Measurements from ENCODE around the gene NUB1.

Gene NUB1

DNA sequence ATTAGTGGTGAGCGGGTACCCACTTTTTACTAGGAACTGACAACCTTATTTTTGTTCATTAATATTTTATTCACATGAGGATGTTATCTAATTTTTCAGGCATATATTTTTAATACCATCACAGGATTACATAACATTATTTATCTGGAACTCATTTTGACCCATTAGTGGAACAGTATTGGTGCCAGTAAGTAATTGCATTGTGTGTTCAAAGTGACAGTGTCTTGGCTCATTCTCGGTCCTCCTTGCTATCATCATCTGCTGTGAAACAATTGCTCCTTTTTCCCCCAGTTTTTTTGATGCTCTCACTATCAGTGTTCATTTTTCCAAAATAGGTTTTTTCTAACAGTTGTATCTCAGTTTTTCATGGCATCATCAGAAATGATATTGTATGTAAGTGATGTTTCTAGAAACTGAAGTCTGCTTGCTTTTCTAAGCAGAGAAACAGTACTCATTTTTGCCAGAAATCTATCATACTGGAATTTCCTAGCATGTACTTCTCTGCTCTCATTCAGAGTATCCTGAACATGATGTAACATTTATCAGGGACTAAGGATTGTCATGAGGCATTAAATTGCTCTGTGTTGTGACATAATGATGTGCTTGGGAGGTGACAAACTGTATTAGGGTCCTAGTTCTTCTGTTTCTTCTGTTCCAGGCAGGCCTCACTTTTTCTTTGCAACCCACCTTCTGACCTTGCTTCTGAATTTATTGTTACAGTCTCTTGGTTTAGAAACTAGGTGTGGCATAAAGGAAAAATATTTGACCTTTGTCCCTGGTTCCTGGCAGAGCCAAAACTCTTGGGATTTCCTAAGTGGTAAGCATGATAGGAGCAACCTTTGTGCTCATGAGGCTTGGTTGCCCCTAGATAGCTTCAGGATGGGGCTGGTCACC, 4.2 kb downstream of the NUB1 start:
- no peak for DNase-seq

DNA sequence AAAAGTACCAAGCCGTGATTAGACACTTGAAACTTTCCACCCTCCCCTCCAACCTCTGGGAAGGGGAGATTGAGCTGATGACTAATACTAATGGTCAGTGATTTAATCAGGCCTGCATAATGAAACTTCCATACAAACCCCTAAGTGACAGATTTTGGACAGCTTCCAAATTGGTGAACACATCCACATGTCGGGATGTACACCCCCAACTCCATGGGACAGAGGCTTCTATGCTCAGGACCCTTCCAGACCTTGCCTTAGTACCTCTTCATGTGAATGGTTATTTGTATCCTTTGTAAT, 4.8 kb downstream of the NUB1 start:
- no peak for DNase-seq

DNA sequence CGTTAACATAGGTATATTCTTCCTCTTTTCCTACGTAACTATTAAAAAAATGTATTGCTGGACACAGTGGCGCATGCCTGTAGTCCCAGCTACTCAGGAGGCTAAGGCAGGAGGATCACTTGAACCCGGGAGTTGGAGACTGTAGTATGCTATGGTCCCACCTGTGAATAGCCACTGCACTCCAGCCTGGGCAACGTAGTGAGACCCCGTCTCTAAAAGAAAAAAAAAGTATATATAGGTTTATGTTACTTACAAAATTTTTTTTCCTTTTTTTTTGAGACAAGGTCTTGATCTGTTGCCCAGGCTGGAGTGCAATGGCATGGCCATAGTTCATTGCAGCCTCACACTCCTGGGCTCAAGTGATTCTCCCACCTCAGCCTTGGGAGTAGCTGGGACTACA, 5.6 kb downstream of the NUB1 start:
- DNase-seq = no peak

DNA sequence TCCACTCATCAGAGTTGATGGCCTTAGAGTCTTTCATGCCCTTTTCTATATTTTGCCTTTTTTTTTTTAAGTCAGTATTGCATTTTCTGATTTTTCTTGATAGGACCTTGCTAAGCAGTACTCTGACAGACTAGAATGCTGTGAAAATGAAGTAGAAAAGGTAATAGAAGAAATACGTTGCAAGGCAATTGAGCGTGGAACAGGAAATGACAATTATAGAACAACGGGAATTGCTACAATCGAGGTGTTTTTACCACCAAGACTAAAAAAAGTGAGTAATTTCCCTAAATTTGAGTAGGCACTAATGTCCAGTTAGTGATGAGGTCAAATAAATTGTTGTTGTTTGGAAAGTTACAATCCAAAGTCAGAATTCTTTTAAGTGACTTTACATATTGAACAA, 7.4 kb downstream of the NUB1 start:
- no peak for DNase-seq

DNA sequence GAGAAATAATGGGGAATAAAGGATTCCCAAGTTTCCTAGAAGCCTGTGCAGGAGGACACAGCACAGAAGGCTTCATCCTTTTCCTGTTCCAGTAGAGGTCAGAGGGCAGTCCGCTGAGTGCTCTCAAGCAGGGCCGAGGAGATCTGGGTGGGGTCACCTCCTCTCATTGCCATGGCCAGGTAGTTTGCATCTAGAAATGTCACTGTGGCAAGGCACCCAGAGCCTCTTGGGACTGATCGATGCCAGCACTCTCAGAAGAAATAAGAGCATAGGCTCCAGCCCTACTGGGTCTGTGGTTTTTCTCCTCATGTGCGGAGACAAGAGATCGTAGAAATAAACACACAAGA, 7.9 kb downstream of the NUB1 start:
- no peak for DNase-seq

DNA sequence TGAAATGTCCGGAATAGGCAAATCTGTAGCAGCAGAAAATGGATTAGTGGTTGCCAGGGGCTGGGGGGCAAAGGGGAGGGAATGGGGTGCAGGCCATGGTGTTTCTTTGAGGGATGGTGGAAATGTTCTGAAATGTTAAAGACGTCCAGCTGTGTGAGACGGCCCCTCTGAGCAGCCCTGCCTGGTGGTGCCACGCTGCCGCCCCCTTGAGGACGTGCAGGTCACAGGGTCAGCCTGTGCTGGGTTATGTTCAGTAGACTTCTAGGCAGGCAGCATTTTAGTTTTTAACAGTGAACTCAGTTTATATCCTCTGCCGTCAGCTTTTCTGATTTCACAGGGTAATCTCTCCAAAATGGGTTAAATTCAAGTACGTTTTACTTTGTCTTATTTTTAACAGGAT, 9.4 kb downstream of the NUB1 start:
- DNase-seq = no peak

DNA sequence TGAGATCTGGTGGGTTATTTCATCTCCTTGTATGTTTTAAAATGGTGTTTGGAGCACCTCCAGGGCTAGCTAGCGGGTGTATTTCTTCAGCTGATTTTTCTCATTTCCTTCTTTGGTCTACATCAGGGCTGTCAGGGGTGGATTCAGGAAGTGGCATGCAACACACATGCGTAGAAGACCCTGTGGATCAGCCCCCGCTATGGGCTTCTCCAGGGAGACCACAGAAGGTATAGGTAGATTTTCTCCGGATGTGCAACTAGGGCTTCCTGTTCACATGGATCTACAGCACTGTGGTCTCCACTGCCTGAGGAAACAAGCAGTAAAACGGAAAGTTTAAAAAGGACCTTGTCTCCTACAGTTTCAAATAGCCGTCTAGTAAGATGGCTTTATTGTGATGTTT, 10.4 kb downstream of the NUB1 start:
- no peak for DNase-seq

DNA sequence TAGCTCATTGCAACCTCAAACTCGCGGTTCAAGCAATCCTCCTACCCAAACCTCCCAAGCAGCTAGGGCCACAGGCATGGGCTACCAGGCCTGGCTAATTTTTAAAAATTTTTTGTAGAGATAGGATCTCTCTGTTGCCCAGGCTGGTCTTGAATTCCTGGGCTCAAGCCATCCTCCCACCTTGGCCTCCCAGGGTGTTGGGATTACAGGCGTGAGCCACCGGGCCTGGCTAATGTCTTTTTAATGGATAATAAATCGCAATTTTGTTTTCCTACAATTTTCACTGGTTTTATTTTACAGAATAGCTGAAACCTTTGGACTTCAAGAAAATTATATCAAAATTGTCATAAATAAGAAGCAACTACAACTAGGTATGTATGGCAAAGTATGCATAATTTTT, 10.9 kb downstream of the NUB1 start:
- no peak for DNase-seq

DNA sequence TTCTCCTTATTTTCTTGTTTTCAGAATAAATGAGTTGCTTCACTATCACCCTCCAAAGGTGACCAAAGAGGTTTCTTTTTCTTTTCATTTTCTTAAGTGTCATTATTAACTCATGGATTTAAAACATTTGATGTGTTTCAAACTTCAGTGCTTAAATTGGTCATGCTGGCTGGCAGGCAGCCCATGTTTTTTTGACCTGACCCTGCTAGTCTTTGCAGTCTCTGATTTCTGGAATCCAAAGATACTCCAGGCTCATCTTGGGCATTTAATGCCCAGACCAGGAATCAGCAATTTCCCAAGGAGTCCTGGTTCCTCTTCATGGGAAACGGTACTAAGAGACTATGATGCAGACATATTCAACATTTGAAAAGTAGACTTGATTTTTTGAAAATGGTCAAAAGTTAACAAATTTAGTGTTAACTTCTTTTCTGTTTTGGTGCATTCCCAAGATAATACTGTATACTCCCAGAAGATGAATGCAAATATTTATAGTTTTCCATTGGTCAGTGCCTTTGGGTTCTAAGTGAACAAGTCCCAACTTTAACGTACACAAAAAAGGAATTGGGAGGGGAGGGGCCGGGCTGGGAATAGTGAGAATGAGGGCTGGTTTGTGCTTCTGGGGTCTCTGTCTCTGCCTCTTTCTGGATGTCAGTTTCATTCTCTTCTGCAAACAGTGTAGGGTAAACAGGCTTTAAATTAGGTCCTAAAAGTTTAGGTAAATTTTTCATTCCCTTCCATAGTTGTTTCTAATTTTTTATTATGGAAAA, 19.8 kb downstream of the NUB1 start:
- no peak for DNase-seq

DNA sequence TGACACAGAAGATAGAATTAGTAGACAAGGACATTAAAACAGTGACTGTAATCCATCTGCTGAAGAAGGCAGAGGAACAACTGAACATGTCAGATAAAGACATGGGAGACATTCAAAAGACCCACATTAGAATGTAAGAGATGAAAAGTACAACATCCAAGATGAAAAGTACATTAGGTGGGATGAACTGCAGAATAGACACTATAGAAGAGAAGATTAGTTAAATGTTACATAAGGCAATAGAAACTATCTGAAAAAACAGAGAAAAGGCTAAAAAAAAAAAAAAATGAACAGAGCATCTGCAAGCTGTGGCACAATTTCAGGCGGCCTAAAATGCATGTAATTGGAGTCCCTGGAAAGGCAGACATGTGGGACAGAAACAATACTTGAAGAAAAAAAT, 21.6 kb downstream of the NUB1 start:
- DNase-seq = no peak

DNA sequence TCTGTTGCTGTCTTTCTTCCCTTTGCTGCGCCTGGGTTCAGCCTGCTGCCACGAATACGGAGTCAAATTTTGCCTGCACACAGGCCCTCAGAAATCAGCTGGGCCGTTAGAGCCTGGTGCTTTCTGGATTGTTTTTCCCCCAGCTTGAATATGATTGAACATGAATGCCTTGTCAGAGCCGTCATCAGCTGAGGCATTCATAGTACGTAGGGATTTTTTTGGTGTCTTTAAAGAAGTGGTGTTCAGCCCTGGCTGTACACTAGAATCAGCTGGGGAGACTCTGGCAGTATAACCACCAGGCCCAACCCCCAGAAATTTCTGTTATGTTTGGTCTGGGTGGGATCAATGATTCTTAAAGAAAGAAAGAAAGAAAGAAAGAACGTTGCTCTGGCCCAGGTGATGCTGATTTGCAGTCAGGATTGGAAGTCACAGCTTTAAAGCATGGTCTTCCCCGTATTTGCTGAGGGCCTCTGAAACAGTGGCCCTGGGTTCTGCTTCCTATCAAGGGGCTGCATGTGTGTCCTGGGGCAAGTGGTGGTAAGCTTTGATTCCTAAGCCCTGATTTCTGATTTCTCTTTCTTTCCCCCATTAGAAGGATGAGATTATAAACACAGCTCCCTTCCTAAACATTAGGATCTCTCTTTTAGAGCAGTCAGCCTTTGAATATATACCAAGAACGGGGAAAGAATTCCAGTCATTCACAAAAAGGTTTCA, 24.7 kb downstream of the NUB1 start:
- DNase-seq = no peak

DNA sequence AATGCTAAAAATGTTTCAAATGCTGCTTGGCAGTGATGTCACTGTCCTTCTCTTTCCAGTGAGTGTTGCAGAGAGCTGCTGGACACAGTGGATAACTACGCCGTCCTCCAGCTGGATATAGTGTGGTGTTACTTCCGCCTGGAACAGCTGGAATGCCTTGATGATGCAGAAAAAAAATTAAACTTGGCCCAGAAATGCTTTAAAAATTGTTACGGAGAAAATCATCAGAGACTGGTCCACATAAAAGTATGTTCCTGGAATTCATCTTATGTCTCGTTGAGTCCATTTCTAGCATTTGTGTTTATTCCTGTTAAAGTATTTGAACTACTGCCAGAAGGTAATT, 25.2 kb downstream of the NUB1 start:
- no peak for DNase-seq

DNA sequence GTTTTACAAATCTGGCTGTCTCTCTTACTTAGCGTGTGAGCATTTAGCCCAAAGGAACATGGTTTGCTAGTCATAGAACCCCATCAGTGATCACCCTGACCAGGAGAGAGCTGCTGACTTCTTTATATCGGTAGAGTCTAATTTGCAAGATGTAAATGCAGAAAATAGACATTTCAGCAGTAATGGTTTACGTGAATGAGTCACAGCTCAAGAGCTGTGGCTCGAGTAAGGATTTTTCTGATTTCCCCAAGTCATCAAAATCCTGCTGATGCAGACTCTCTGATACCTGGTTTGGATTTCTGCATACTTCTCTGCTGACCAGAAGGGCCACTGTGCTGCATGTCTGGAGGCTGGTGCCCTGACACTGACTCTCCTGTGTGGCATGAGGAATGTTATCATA, 25.7 kb downstream of the NUB1 start:
- DNase-seq = no peak

DNA sequence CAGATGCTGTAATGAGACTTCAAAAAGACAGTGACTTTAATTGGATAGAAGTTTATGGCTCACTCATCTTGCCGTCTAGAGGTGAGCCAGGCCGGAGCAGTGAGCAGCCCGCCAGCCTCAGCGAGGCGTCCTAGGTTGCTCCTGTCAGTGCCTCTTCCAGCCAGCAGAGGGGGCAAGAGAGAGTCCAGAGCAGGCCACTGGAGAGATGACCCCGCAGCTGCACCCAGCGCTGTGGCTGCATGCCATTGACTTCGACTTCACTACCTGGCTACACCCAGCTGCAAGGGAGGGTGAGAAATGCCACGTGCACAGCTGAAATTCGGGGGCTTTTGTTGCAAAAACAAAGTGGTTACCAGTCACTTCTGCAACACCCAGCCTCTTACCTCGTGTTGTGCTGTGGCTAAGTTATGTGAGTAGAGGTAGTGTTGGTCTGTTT, 26.5 kb downstream of the NUB1 start:
- no peak for DNase-seq

DNA sequence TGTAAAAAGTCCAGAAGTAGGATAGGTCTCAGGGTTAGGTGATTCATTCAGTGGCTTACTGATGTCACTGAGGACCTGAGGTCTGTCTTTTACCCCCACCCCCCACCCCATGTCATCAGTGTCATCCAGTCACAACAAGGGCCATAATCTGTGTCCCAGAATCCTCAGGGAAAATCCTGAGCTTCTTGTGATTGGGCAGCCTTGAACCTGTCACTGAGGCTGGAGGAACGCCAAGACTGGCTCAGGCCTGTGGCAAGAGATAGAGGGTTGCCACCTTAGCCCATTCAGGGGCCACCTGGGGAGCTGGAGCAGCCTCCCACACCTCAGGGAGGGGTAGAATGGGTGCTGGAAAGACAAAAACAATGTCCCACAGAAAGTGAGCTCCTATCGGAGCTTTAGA, 29.7 kb downstream of the NUB1 start:
- no peak for DNase-seq

DNA sequence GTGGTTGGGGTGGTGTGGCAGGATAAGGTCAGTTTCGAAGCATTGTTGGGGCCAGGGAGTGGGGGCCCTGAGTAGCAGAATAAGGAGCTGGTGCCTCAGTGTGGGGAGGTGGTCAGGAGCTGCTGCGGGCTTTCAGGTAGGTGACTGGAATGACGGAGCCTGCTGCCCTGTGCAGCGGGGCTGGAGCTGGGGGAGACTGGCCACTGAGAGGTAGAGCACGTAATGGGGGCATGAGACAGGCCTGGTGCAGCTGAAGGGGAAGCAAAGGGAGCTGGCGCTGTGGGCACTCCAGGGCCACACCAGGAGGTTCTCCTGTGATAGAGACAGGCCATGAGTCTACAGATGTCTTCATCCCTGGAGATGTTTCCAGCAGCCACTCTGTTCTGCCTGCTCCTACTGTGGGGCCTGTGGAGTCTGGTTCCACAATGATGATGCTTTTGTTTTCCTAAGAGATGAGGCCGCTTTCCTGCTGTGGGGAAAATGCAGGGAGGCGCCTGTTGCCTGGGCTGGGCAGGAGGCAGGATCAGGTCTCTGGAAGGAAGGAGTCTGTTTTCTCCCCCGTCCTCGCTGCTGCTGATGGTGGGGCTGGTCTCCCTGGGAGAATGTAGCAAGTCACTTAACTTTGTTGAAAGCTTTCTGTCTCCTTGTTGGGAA, 31.1 kb downstream of the NUB1 start:
- DNase-seq = no peak

DNA sequence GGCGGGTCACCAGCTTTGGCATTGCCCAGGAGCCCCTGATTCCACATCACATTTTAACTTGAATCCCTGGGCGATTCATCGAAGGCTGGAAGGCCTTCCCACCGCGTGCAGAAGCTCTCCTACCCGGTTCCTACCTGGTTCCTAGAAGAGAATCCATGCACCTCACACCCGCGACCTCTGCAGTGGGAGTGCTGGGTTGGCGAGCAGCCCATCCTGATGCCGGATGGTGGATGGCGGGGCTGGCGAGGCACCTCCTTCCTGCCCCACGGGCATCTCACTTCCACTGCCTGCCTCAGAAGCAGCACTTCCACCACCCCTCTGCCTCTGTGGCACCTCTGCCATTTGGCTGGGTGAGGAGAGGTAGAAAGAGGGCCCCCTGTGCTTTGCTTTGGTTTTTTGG, 32.0 kb downstream of the NUB1 start:
- no peak for DNase-seq

DNA sequence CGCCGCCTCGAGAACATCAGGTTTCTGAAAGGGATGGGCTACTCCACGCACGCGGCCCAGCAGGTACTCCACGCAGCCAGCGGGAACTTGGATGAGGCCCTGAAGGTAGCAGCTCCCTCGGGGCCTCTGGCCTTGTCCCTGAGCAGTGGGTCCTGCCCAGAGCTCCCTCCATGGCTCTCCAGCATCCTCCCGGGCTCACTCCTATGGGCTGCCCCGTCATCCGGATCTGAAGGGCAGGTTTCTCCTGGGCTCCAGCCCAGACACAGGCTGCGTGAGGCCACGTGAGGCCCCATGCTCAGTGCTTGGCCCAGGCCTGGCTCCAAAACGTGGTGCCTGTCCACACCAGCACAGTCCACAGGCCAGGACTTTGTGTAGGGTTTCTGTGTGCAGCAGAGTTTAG, 32.5 kb downstream of the NUB1 start:
- no peak for DNase-seq

DNA sequence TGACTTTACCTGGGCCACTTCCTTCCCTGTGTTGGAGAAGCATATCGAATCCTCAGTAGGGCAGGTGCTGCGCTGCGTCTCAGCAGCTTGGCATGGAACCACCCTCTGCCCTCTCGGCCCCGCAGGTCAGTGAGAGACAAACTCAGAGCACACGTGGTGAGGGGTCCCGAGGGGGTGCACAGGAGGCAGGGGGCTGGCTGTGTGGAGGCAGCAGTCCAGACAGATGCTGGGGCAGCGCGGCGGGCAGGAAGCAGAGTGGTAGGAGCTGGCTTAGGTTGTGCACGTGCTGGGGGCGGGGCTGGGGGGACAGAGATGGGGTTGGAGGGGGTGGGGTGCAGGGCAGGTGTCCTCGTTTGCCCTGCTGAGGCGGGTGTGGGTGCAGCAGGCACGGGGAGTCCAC, 33.1 kb downstream of the NUB1 start:
- no peak for DNase-seq

DNA sequence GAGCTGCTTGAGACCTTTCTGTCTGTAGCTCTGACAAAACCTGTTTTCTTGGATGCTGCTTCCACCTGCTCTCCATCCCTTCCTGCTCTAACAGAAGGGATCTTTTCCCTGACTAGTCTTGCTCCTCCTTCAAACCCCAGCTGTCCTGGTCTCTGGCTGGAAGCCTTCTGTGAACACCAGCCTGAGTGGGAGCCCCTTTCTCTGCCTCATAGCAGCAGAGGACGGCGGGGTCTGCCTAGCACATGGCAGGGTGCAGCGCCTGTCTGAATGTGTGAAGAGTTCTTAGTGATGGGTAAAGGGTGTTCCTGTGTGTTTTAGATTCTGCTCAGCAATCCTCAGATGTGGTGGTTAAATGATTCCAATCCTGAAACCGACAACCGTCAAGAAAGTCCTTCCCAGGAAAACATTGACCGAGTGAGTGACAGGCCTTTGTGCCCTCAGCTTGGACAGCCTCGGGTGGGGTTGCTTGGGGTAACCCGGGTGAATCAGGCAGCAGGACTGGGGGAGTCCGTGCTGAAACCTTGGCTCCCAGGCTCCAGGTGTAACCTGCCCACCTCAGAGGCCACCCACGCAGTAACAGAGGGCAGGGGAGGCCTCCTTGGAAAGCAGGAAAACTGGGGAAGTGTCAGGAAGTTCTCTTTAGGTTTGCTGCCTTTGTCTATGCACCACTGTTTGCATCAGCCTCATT, 34.1 kb downstream of the NUB1 start:
- DNase-seq = no peak

DNA sequence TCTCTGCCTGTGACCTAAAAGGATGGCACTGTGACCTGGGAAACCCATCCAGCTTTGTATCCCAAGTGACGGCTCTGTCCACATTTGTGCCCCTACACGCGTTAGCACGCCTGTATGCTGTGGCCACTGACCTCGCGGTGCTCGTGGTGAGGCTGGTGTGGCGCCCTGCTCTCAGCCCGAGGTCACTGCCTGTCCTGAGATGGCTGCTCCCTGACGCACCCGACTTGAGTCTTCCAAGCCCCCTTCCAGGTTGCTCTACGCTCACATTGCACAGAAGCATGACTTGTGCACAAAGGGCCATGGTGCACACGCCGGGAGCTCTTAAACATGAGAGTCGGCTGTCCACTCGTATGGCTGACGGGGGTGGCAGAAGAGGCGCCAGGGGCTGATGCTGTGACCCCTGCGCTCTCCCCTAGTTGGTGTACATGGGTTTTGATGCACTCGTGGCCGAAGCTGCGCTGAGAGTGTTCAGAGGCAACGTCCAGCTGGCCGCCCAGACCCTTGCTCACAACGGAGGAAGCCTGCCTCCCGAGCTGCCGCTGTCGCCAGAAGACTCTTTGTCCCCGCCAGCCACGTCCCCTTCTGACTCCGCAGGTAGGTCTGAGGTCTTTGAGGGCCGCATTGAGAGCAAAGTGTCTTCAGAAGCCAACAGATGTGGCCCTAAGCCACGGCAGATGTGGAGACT, 34.7 kb downstream of the NUB1 start:
- no peak for DNase-seq

DNA sequence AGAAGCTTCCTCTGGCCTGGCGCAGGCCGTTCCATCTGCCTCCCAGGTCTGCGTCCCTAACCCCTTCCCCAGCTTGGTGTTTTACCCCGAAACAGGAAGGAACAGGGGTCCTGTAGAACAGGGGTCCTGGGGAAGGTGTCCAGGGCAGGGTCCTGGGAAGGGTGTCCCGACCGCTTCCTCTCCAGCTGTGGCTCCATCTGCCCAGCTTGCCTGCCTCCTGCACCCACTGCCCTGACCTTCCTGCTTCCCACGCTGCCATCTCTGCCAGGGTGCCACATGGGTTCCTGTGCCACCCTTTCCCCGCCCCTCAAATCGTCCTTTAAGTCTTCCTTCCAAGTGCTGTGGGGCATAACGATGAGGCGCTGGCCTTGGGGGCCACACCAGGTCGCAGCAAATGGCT, 35.8 kb downstream of the NUB1 start:
- DNase-seq = no peak

DNA sequence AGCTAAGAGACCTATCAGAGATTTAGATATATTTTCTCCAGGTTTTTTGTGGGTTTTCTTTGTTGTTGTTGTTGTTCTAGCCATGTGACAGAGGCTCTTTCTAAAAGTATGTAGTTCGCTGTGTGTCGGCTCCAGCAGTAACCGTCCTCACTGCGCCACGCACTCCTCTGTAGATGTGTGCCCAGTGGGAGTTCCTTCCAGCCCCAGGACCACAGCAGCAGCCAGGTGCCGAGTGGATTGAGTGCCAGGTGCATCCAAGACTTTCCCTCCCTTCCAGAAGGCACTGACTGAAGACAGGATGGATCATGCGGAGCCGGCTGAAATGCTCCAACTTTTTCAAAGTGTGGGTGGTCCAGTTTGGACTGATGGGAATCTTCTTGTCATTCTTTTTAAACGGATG, 36.4 kb downstream of the NUB1 start:
- DNase-seq = no peak
